Measurements from ENCODE around the gene SPIRE1.

GRCh38 chr18:12399231-12399630 is 258.7 kb downstream of the SPIRE1 start:
- no peak for TF ChIP-seq POLR2A (IDR thresholded peaks at IDR 0.05)
- no peak for TF ChIP-seq CTCF (IDR thresholded peaks at IDR 0.05)
- TF ChIP-seq EP300 (IDR thresholded peaks at IDR 0.05), result no peak

Measured in tibial nerve (tissue), 4 donors.